Effector CD8-positive, alpha-beta T cell (primary cell): ENCODE results near the gene CALN1.
"Not testable (repeated sequence)": the region's sequence is repeated elsewhere in the genome, so short reads cannot be mapped to it uniquely, and the experiment has no call there.

Source experiments
- DNase-seq: peaks from one replicate; lab custom pipeline; 2025; lab: John Stamatoyannopoulos, UW

The CALN1 gene

GRCh38 chr7:71740174-71740560 is 672.0 kb downstream of the CALN1 start:
- DNase-seq = no peak

GRCh38 chr7:71739520-71740173 is 672.5 kb downstream of the CALN1 start:
- DNase-seq = no peak

- DNase-seq = not testable (repeated sequence)
Observed at GRCh38 chr7:71737931-71738540, 674.1 kb downstream of the CALN1 start.

GRCh38 chr7:71735961-71736556 is 676.1 kb downstream of the CALN1 start:
- DNase-seq = peak; percentile 2

DNA sequence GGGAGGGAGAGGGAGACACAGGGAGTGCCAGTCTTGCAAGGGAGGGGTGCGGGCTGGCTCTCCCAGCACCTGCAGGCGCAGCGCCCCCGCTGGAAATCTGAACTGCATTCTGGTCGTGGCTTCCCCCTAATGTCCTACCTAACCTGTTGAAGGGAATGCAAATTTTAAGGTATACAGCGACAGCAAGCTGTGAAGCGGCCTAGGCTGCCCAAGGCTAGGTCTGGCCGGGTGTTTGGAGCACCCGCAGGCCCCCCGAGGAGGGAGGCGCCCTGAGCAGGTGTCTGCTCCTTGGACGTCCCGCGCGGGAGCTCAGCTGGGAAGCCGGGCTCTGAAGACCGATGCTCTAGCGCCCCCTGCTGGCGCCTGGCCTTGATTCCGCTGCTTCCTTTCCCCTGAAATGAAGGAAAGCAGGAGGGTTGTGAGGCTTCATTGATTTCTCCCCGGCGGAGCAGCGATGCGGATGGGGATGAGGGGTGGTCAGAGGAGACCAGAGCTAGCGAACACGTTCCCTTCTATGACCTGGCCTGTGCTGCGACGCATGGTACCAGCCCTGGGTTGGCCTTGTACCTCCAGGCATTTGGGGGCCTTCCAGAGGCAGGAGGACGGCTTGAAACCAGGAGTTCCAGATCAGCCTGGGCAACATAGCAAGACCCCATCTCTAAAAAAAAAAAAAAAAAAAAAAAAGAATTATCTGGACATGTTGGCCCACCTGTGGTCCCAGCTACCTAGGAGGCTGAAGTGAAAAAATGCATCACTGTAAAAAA is 678.8 kb downstream of the CALN1 start:
- peak; percentile 22 for DNase-seq

GRCh38 chr7:71731740-71732139 is 680.4 kb downstream of the CALN1 start:
- DNase-seq = no peak
